GM19035 (cell line): ENCODE results near the gene GRAMD1B.
A peak's percentile ranks its signal among the peaks of the same experiment; 100 is the strongest.
"Not testable (repeated sequence)": the region's sequence is repeated elsewhere in the genome, so short reads cannot be mapped to it uniquely, and the experiment has no call there.

Source experiments
- ATAC-seq: cut with Tn5 transposase; IDR thresholded peaks from one replicate; pipeline ENCODE4 v1.9.1; 2021; ENCODE audit not compliant: unreplicated experiment

Gene GRAMD1B

GRCh38 chr11:123562158-123562557, 132.1 kb downstream of the GRAMD1B start:
- no peak for ATAC-seq

GRCh38 chr11:123562829-123563228, 132.8 kb downstream of the GRAMD1B start:
- ATAC-seq = no peak

GRCh38 chr11:123564221-123564620, 134.2 kb downstream of the GRAMD1B start:
- ATAC-seq = no peak

- ATAC-seq = no peak
Observed at GRCh38 chr11:123566852-123567251, 136.8 kb downstream of the GRAMD1B start.

GRCh38 chr11:123567466-123567865, 137.4 kb downstream of the GRAMD1B start:
- no peak for ATAC-seq

- no peak for ATAC-seq
Observed at GRCh38 chr11:123568367-123568870, 138.3 kb downstream of the GRAMD1B start.

GRCh38 chr11:123569393-123569792, 139.3 kb downstream of the GRAMD1B start:
- ATAC-seq = no peak

GRCh38 chr11:123570939-123571580, 141.0 kb downstream of the GRAMD1B start:
- ATAC-seq = no peak

- not testable (repeated sequence) for ATAC-seq
Observed at GRCh38 chr11:123572791-123573190, 142.7 kb downstream of the GRAMD1B start.

GRCh38 chr11:123573286-123573685, 143.2 kb downstream of the GRAMD1B start:
- ATAC-seq = no peak

- no peak for ATAC-seq
Observed at GRCh38 chr11:123575441-123575840, 145.4 kb downstream of the GRAMD1B start.

GRCh38 chr11:123576082-123576481, 146.0 kb downstream of the GRAMD1B start:
- ATAC-seq = no peak

- no peak for ATAC-seq
Observed at GRCh38 chr11:123576501-123576900, 146.4 kb downstream of the GRAMD1B start.

- no peak for ATAC-seq
Observed at GRCh38 chr11:123577081-123577598, 147.1 kb downstream of the GRAMD1B start.

GRCh38 chr11:123578778-123579481, 148.9 kb downstream of the GRAMD1B start:
- no peak for ATAC-seq

GRCh38 chr11:123579482-123579812, 149.4 kb downstream of the GRAMD1B start:
- no peak for ATAC-seq

GRCh38 chr11:123580137-123580536, 150.1 kb downstream of the GRAMD1B start:
- ATAC-seq = no peak

- ATAC-seq = peak; percentile 83
Observed at GRCh38 chr11:123580557-123581275, 150.6 kb downstream of the GRAMD1B start.

- no peak for ATAC-seq
Observed at GRCh38 chr11:123581651-123582399, 151.8 kb downstream of the GRAMD1B start.

- no peak for ATAC-seq
Observed at GRCh38 chr11:123582992-123583504, 153.0 kb downstream of the GRAMD1B start.

- ATAC-seq = no peak
Observed at GRCh38 chr11:123584186-123584585, 154.1 kb downstream of the GRAMD1B start.
